ENCODE data around the gene LRRC7. TPM values are rescaled to one million over a fixed set of nuclear protein-coding genes. Genes with fewer than 3 reads are reported as not detected.

The LRRC7 gene
- total RNA-seq, 2 experiments from 2014 or later = 0.14 to 0.20 TPM

DNA sequence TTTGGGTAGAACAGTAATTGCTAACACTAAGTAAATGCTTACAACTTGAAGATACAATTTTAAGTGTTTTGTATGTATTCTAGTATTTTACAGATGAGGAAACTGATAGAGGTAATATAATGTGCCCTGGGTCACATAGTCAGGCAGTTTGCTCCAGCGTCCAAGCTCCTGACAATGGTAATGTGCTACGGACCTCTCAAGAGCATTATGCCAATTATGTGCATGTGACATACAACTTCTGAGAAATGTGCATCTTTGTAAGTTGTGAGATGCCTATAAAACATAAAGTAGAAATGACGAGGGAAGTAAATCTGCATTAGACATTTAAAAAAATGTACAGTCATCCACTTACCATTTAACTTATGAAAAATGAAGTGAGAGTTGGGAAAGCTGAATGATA is 186.8 kb downstream of the LRRC7 start:
- CTCF ChIA-PET = no interaction called here
- ATAC-seq (ENCODE audit: poor library complexity) = no peak
- H3K36me3 Mint-ChIP-seq (ENCODE audit: low read depth) = no peaks in the 10 kb centered on the region
- DNase-seq = no peak
- intact Hi-C loops (cut with DNase I, micrococcal nuclease) = no loop called here
- POLR2A ChIA-PET = no interaction called here
- Histone ChIP-seq H3K4me1 (ENCODE audit: insufficient read depth, low read length) (no peaks in the 10 kb centered on the region), H3K4me3 (ENCODE audit: low read length) (no peak overlapping the region), H3K27me3 (ENCODE audit: control insufficient read depth in 1 of 2, insufficient read depth in 2 of 2, low read length in 2 of 2) (no peaks in the 10 kb centered on the region), H3K9me3 (ENCODE audit: control insufficient read depth in 1 of 2, insufficient read depth in 1 of 2, low read length in 2 of 2) (no peaks in the 10 kb centered on the region), H3K36me3 (ENCODE audit: insufficient read depth, low read length) (no peaks in the 10 kb centered on the region), H3K27ac (ENCODE audit: low read depth in 1 of 2, low read length in 2 of 2) (no peak overlapping the region)
- H3K27ac Mint-ChIP-seq = no peak overlapping the region
- H3K4me3 Mint-ChIP-seq = no peak overlapping the region
- no peaks in the 10 kb centered on the region for H3K27me3 Mint-ChIP-seq
- peaks cover 8% of the 10 kb centered on the region for H3K9me3 Mint-ChIP-seq
- TF ChIP-seq, protein P1, sequence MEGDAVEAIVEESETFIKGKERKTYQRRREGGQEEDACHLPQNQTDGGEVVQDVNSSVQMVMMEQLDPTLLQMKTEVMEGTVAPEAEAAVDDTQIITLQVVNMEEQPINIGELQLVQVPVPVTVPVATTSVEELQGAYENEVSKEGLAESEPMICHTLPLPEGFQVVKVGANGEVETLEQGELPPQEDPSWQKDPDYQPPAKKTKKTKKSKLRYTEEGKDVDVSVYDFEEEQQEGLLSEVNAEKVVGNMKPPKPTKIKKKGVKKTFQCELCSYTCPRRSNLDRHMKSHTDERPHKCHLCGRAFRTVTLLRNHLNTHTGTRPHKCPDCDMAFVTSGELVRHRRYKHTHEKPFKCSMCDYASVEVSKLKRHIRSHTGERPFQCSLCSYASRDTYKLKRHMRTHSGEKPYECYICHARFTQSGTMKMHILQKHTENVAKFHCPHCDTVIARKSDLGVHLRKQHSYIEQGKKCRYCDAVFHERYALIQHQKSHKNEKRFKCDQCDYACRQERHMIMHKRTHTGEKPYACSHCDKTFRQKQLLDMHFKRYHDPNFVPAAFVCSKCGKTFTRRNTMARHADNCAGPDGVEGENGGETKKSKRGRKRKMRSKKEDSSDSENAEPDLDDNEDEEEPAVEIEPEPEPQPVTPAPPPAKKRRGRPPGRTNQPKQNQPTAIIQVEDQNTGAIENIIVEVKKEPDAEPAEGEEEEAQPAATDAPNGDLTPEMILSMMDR (IDR thresholded peaks at IDR 0.05) = no peak
- H3K4me1 Mint-ChIP-seq (ENCODE audit: low read depth) = no peaks in the 10 kb centered on the region

DNA sequence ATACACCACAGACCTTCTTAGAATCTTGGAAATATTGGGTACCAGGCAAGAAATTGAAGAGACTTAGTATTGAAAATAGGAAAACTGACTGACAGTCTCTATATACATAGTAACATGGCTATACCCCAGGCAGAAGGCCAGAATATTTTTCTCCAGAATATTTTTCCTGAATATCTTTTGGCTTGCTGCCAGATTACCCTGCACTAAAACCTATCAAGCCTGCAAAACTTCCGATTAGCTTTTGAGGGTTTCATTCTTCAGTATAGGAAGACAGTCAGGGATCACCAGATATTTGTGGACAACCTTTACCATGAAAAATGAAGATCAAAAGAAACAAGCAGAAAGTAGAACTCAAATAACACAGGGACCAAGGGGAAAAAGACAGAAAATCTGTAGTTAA is 187.9 kb downstream of the LRRC7 start:
- no peak for ATAC-seq (ENCODE audit: poor library complexity)
- no peaks in the 10 kb centered on the region for H3K27me3 ChIP-seq (ENCODE audit: control insufficient read depth in 1 of 2, insufficient read depth in 2 of 2, low read length in 2 of 2)
- H3K36me3 ChIP-seq (ENCODE audit: insufficient read depth, low read length) = no peaks in the 10 kb centered on the region
- no peak for DNase-seq
- intact Hi-C loops (cut with DNase I, micrococcal nuclease) = no loop called here
- CTCF ChIA-PET = no interaction called here
- POLR2A ChIA-PET = no interaction called here
- H3K9me3 ChIP-seq (ENCODE audit: control insufficient read depth in 1 of 2, insufficient read depth in 1 of 2, low read length in 2 of 2) = no peaks in the 10 kb centered on the region
- TF ChIP-seq, protein P1 (IDR thresholded peaks at IDR 0.05) = no peak
- no peak overlapping the region for H3K27ac Mint-ChIP-seq
- no peaks in the 10 kb centered on the region for H3K36me3 Mint-ChIP-seq (ENCODE audit: low read depth)
- no peaks in the 10 kb centered on the region for H3K4me1 Mint-ChIP-seq (ENCODE audit: low read depth)
- no peak overlapping the region for H3K4me3 ChIP-seq (ENCODE audit: low read length)
- H3K4me1 ChIP-seq (ENCODE audit: insufficient read depth, low read length) = no peaks in the 10 kb centered on the region
- no peaks in the 10 kb centered on the region for H3K27me3 Mint-ChIP-seq
- H3K4me3 Mint-ChIP-seq = no peak overlapping the region
- H3K9me3 Mint-ChIP-seq = peaks cover 8% of the 10 kb centered on the region
- no peak overlapping the region for H3K27ac ChIP-seq (ENCODE audit: low read depth in 1 of 2, low read length in 2 of 2)

DNA sequence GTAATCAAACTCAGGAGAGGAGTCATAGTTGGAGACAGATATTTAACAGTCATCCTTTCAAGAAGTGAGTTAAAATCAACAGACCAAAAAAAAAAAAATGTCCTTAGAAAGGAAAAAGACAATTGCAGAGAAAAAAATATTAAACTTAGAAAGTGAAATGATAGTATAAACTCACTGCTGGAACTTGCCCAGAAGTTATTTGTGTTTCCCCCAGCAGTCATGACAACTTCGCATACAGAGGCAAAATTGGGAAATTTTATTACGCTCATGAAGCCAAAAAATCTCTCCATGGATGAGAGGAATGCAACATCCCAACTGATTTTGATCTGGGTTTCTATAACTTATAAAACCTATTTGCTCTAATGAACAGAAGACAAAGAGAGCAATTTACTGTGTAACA is 198.2 kb downstream of the LRRC7 start:
- no peak for ATAC-seq (ENCODE audit: poor library complexity)
- CTCF ChIA-PET = no interaction called here
- Mint-ChIP-seq H3K9me3 (peaks cover 8% of the 10 kb centered on the region), H3K4me1 (ENCODE audit: low read depth) (no peaks in the 10 kb centered on the region), H3K27me3 (no peaks in the 10 kb centered on the region), H3K36me3 (ENCODE audit: low read depth) (no peaks in the 10 kb centered on the region), H3K4me3 (no peak overlapping the region), H3K27ac (no peak overlapping the region)
- Histone ChIP-seq H3K9me3 (ENCODE audit: control insufficient read depth in 1 of 2, insufficient read depth in 1 of 2, low read length in 2 of 2) (no peaks in the 10 kb centered on the region), H3K27me3 (ENCODE audit: control insufficient read depth in 1 of 2, insufficient read depth in 2 of 2, low read length in 2 of 2) (no peaks in the 10 kb centered on the region), H3K4me3 (ENCODE audit: low read length) (no peak overlapping the region), H3K27ac (ENCODE audit: low read depth in 1 of 2, low read length in 2 of 2) (no peak overlapping the region), H3K4me1 (ENCODE audit: insufficient read depth, low read length) (no peaks in the 10 kb centered on the region), H3K36me3 (ENCODE audit: insufficient read depth, low read length) (no peaks in the 10 kb centered on the region)
- TF ChIP-seq, protein P1 (IDR thresholded peaks at IDR 0.05) = no peak
- POLR2A ChIA-PET = no interaction called here
- DNase-seq = no peak
- intact Hi-C loops (cut with DNase I, micrococcal nuclease) = loop anchor here in 1 of 2 experiments (10.0 kb wide), 1 partner anchor 61 kb away; no protein-coding TSS in a partner anchor

Measured in CD4-positive, alpha-beta T cell (primary cell).